ENCODE measurements around the gene SPOP.

Gene SPOP

GRCh38 chr17:49621946-49622529 is 55.9 kb downstream of the SPOP start:
- no peak overlapping the region for H3K4me3 ChIP-seq (ENCODE audit: low read depth, low read length)
- TF ChIP-seq CTCF (IDR thresholded peaks at IDR 0.05; ENCODE audit: low read depth, low read length): no peak

GRCh38 chr17:49621420-49621819 is 56.5 kb downstream of the SPOP start:
- H3K4me3 ChIP-seq (ENCODE audit: low read depth, low read length): no peak overlapping the region
- TF ChIP-seq CTCF (IDR thresholded peaks at IDR 0.05; ENCODE audit: low read depth, low read length): no peak

- no peak overlapping the region for H3K4me3 ChIP-seq (ENCODE audit: low read depth, low read length)
- TF ChIP-seq CTCF (IDR thresholded peaks at IDR 0.05; ENCODE audit: low read depth, low read length): no peak
Observed at GRCh38 chr17:49618028-49618611, 59.8 kb downstream of the SPOP start.

GRCh38 chr17:49616601-49617131 is 61.2 kb downstream of the SPOP start:
- no peak for TF ChIP-seq CTCF (IDR thresholded peaks at IDR 0.05; ENCODE audit: low read depth, low read length)
- no peak overlapping the region for H3K4me3 ChIP-seq (ENCODE audit: low read depth, low read length)

- no peak overlapping the region for H3K4me3 ChIP-seq (ENCODE audit: low read depth, low read length)
Observed at GRCh38 chr17:49616086-49616485, 61.8 kb downstream of the SPOP start.

GRCh38 chr17:49613182-49613800 is 64.6 kb downstream of the SPOP start:
- no peak overlapping the region for H3K4me3 ChIP-seq (ENCODE audit: low read depth, low read length)
- no peak for TF ChIP-seq CTCF (IDR thresholded peaks at IDR 0.05; ENCODE audit: low read depth, low read length)

More at GRCh38 chr17:49616086-49616485, 61.8 kb downstream of the SPOP start:
- TF ChIP-seq CTCF (IDR thresholded peaks at IDR 0.05; ENCODE audit: low read depth, low read length): 0 out of 2 replicates have a peak, but pooled peaks have one; percentile 13

GRCh38 chr17:49612726-49613125 is 65.2 kb downstream of the SPOP start:
- no peak overlapping the region for H3K4me3 ChIP-seq (ENCODE audit: low read depth, low read length)
- no peak for TF ChIP-seq CTCF (IDR thresholded peaks at IDR 0.05; ENCODE audit: low read depth, low read length)

All from WI38 (cell line).